Posterior vena cava (tissue), 2 donors: ENCODE data around the gene NCBP3. TPM values are rescaled to one million over a fixed set of nuclear protein-coding genes. Genes with fewer than 3 reads are reported as not detected.

Experiments
- DNase-seq: peaks from one replicate; pipeline ENCODE4 v3.0.0-alpha.2; 2020; ENCODE audit warnings: low spot score
- intact Hi-C, 2 donors: fragments of 100-400 bp; cut with DNase I; formaldehyde crosslinking; loops; one replicate each; pipeline versions ENCODE4 v1.14.1 to v1.14.2; 2022 to 2023
- long read RNA-seq, 2 donors: library from polyadenylated mRNA; unstranded; transcript quantifications; one replicate each; pipeline ENCODE4 v2.0.0, GENCODE V29; 2020 to 2021
- total RNA-seq, 2 donors: library from RNA; stranded (reverse); fragmentation: NEBNext Ultra II Directional; extraction: Animal tissue kit (Norgen Biotek cat#: 25700); gene quantifications; one replicate each; pipeline ENCODE4 v1.2.1, GENCODE V29; 2021
- donor health status: DM: yes; HTN: yes; CAD: no.
- donor health status: DM: yes; HTN: yes; CAD: no.

NCBP3 gene, protein sequence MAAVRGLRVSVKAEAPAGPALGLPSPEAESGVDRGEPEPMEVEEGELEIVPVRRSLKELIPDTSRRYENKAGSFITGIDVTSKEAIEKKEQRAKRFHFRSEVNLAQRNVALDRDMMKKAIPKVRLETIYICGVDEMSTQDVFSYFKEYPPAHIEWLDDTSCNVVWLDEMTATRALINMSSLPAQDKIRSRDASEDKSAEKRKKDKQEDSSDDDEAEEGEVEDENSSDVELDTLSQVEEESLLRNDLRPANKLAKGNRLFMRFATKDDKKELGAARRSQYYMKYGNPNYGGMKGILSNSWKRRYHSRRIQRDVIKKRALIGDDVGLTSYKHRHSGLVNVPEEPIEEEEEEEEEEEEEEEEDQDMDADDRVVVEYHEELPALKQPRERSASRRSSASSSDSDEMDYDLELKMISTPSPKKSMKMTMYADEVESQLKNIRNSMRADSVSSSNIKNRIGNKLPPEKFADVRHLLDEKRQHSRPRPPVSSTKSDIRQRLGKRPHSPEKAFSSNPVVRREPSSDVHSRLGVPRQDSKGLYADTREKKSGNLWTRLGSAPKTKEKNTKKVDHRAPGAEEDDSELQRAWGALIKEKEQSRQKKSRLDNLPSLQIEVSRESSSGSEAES
- total RNA-seq, result 10 to 100 TPM; 22.3 to 22.8 TPM
- long read RNA-seq, donor 1, full-length matches to known transcripts, result 3 of 6 reads
- long read RNA-seq, donor 1, partial matches to known transcripts, result 2 of 6 reads
- long read RNA-seq, donor 1, other reads (novel, unspliced or antisense), result 1 of 6 reads
- long read RNA-seq, donor 2, full-length matches to known transcripts, result 4 of 14 reads
- long read RNA-seq, donor 2, partial matches to known transcripts, result 6 of 14 reads
- long read RNA-seq, donor 2, other reads (novel, unspliced or antisense), result 4 of 14 reads

DNA sequence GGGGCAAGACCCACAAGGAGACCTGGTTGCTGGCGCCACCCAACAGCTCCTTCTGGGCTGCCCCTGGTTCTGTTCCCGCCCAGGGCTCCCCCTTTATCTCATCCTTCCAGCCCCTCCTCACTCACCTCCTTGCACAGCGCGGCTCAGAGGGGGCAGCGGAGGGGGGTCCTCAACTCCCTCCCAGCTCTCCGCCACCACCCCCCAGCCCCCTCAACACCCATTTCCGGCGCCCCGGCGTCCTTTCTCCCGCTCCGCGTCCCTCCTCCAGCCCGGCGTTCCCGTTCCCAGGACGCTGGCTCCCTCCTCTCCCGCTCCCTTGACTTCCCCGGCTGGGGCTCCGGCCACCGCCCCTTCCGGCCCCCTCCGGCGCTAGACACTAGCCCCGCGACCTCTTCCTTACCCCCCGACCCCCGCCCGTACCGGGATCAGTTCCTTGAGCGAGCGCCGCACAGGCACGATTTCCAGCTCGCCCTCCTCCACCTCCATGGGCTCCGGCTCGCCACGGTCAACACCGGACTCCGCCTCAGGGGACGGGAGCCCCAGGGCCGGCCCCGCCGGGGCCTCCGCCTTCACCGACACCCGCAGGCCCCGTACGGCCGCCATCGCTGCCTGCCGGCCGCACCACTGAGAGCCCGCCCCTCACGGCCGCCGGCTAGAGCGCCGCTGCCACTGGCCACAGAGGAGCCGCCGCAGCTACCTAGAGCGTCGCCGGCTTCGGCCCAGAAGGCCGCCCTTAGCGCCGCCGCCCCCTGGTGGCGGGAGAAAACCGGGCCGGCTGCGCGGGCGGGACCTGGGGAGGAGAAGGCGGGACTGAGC is at the start of gene NCBP3:
Gene NCBP3, minus strand, starts transcription at position 626 of the 816 bp plus-strand sequence. Its CDS starts 23 bp downstream, at position 603.
- peak; percentile 97 for DNase-seq
- intact Hi-C loops, result loop anchor here in 1 of 2 donors (10.0 kb wide), 1 partner anchor 111 kb away; no protein-coding TSS in a partner anchor

DNA sequence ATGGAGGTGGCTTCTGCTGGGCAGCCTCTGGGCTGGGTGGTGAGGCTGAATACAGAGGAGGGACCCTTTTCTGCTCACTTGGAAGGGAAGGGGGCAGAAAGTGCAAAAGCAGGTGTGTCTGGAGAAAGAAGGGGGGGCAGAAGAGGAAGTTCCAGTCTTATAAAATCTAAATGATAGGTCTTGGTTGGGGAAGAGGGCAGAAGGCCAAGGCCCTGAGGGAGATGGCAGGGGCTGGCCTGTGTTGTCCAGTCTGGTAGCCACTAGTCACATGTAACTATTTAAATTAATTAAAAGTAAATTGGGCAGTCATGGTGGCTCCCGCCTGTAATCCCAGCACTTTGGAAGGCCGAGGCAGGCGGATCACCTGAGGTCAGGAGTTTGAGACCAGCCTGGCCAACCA is 49.3 kb upstream of the NCBP3 start:
- DNase-seq, result no peak
- intact Hi-C loops, result no loop called here

DNA sequence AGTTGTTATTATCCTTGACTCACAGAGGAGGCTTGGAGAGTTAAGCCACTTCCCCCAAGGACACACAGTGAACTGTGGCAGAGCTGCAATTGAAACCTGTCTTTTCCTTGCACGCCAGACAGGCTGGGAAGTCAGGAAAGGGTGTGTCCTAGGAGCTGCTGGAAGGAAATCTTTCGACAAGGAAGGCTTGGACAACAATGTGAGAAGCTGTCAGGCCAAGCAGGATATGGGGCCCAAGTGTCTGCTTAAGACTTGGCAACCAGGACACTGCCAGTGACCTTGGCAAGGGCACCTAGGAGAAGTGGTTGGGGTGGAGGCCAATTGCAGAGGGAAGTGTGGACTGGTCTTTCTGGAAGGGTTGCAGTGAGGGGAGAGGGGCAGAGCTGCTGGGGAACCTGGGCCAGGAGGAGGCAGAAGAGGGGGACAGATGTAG is 48.9 kb upstream of the NCBP3 start:
- no peak for DNase-seq
- intact Hi-C loops, result no loop called here

DNA sequence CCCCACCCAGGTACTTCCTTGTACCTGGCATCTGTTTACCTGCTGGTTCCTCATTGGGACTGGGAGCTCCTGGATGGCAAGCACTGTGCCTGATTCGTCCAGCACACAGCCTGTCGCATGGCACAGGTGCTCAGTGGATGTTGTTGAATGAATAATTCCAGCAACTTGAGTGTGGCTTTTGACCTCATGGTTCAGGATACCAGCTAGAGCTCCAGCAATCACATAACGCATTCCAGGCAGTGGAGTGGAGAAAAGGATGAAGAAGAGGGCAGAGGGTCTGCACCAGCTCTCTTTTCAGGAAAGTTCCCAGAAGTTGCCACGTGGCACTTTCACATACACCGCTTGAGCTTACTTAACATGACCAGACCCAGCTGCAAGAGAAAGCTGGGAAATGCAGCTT is 48.1 kb upstream of the NCBP3 start:
- intact Hi-C loops, result no loop called here
- no peak for DNase-seq

DNA sequence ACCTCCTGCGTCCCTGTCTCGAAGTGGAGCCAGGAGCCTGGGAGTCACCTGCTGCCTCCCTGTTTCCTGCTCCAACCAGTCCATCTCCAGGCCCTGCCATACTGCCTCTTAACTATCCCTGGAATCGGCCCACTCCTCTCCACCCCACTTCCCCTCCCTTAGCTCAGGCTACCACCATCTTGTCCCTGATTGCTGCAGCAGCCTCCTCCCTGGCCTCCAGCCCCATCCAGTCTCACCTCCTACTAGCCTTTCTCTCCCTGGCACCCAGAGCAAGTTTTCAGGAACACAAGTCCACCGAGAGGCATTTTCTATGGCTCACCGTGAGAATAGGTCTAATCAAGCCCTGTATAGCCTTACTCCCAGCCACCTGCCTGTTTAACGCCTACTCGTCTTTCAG is 47.7 kb upstream of the NCBP3 start:
- intact Hi-C loops, result no loop called here

DNA sequence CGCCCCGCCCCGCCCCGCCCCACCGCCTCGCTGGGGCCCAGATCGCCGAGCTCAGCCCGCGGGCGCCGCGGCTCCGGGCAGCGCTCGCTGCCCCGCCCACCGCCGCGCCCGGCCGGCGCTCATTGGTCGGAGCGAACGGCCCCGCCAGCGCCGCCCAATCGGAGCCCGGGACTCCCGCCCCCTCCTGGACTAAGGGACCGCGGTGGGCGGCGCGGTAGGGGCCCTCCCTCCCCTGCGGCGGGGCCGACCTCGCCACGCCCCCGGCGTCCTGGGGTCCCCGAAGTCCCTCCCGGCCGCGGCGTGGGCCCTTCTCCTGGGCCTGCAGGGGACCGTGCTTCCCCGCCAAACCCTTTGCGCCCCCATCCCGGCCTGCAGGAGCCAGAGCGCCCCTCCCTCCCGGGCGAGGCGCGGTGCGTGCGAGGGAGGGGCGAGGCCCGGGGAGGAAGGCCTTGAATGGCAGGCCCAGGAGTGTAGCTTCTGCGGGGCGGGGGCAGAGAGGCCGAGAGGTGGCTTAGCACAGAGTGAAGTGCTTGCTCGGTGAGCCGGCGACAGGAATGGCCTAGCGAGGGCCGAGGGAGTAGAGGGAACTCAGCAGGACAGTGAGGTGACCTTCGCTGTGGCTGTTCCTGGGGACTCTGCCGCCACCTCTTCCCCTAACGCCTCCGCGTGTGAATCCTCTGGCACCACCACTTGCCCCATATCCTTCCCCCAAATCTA is 47.1 kb upstream of the NCBP3 start, which contains the start of gene CAMKK1:
Gene CAMKK1, minus strand, starts transcription at position 51 of the 717 bp plus-strand sequence. CDS start 7,366 bp downstream, outside the sequence.
- intact Hi-C loops, result no loop called here
- peak; percentile 97 for DNase-seq

More for the DNA sequence above, 47.7 kb upstream of the NCBP3 start:
- no peak for DNase-seq

DNA sequence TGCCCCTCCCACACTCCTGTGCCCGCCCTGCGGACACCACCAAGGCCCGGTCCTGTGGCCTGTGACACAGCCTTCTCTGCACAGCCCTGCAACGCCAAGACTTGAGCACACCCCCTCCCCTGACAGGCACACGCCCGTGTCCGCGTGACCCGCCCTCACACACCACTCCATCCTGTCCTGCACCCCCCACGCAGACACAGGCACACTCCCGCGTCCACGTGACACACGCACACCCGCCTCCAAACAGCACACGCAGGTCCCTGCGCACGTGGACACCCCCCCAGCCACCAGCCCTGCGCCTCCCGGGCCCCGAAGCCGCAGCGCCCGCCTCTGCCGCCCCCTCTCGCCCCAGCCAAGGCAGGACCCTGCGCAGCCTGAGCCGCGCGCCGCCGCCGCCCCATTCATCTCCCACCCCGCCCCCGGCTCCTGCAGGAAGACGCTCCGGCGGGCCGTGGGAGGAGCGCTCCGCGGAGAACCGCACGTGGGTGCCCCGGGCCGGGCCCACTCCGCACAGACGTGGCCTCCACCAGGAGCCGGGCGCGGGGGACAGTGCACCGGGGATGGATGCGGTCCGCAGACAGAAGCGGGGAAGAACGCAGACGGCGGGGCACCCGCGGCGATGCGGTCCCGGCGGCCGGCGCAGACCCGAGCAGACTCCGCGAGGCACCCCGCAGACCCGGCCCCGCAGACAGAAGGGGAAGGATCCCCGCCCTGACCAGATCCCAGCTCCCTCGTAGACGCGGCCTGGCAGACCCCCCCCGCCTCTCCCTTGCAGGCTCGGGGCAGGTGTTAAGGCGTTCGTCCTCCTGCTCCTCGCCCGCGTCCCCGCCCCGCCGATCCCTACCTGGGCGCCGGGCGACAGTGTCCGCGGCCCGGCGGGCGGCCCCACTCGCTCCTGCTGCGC is 46.3 kb upstream of the NCBP3 start:
- intact Hi-C loops, result no loop called here
- peak; percentile 95 for DNase-seq

DNA sequence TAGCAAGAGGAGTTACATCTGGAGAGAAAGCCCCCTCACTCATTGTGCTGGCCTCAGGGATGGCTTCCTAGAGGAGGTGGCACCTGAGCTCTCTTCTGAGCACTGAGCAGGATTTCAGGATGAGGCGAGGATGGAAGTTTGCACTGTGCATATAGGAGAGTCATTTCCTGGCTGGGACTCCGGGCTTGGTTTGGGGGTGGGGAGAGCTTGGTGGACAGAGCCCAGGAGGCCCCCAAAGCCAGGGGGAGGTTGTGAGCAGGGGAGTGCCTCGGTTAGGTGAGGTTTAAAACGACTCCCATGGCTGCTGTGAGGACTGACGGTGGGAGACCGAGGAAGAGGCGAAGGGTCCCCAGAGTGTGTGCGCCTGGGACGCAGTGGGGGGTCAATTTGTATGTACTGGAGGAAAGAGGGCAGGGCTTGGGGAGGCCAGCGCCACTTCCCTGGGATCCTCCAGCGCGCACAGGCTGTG is 45.6 kb upstream of the NCBP3 start:
- DNase-seq, result no peak
- intact Hi-C loops, result no loop called here

DNA sequence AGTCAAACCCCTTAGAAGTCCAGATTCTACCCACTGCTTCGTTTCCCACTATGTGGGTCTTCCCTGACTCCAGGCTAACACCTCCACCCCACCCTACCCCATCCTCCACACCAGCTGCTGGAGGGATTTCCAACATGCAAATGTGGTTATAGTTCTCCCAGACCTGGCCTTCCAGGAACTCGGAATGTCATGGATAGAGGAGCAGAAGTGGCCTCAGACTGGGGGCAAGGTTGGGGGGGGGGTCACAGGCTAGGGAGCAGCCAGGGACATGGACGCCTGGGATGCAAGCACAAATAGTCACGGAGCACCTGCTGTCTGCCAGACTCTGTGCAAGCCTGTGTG is 44.8 kb upstream of the NCBP3 start:
- intact Hi-C loops, result no loop called here

DNA sequence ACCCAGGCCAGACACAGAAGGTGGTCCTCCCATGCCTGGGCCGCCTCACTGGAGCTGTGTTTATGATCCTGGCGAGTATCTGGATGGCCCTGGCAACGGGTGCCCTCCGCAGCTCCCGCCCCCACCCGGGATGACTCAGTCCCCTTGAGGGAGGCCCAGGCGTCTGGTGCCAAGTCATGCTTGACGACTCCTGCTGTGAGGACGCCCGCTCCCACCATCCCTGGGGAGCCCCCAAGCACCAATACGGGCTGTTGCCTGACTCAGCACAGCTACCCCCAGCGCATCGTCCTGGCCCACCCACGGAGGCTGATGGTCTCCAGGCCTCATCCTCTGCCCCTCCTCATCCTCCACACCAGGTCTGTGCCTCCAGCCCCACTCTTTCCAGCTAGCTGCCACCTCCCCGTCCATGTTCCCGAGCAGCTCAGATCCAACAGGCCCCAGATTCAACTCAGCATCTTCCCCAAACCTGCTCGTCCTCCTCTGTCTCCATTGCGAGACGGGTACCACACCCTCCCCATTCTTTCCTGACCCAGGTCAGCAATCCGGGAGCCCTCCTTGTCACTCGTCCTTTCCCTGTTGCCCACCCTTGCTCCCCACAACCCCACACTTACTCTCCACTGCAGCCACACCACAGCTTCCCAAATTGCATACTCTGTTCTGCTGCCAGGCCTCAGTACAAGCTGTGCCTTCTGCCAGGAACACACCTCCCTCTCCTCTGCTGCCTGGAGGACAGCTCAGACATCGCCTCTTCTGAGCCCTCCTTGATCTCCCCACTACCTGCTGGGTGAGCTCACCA is 44.2 kb upstream of the NCBP3 start:
- peak; percentile 95 for DNase-seq
- intact Hi-C loops, result no loop called here

More for the DNA sequence above, 44.8 kb upstream of the NCBP3 start:
- DNase-seq, result no peak

DNA sequence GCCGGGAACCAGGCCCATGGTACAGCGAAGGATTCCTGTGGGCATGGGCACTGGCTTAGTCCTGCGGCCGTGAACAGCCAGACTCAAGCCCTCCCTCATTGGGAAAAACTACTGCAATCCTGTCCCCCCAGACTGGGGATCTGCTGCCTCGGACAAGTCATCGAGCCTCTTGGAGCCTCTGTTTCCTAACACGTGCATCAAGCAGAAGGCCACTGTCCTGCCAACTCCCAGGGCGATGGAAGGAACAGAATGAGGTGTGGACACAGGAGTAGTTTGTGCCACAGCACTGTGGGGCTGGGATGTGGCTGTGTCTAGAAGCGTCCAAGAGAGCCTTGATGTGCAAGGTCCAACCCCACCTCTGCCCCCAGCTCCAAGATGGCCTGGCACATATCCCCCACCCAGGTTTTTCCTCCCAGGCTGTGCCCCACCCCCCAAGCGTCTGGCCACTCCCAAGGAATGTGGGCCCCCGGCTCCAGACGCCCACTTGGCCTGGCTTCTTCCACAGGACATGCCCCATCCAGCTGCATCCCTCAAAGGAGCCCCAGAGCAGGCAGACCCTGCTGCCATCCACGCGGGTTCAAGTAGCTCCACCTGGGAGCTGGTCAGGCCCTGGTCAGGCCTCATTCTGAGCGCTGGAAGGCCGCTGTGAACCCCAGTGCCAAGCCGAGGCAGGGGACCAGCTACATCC is 43.4 kb upstream of the NCBP3 start:
- no peak for DNase-seq
- intact Hi-C loops, result no loop called here

DNA sequence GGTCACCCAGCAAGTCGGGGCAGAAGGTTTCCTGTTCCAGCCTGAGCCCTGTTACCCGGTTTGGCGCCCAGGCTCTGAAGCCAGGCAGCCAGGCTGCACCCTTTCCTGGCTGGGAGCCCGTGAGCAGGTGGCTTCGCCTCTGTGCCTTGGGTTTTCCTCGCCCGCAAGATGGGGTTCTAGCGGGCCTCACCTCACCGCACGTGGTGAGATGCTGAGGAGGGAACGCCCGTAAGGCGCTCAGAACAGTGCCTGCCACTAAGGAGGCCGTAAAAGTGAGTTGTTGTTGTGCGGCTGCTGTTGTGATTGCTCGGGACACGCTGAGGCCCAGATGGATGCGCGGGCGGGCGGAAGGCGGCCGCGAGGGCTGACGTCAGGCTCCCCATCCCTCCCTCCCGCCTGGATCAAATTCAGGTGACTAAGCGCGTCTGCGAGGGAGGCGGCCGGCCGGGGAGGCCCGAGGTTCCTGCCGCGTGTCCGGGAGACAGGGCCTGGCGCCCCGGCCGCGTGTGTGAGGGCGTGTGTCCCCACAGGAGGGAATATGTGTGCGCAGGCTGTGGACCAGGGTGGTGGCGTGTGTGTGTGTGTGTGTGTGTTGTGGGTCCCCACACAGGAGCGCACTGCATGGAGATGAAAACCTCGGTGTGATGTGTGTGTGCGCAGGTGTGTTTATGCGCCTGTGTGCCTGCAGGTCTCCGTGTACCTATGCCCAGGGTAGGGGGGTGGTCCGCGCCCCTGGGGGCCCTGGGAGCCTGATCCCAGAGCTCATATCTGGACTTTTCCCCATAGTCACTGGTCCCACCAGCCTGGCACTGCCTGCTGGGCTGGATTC is 42.5 kb upstream of the NCBP3 start:
- DNase-seq, result peak; percentile 94
- intact Hi-C loops, result no loop called here

DNA sequence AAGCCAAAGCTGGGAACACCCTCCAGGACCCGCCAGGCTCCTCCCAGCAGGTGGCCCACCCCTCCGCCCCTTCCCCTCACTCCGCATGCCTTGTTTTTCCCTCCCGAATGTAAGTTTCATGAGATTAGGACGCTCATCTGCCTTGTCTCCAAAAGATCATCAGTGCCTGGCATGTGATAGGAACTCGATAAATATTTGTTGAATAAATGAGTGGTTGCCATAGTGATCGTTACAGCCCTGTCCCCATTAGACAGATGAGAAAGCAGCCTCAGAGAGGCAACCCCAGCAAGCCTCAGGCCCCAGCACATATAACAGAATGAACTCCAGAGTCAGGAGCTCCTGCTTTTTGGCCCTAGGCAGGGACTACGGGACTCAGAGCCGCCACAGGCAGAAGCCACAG is 41.8 kb upstream of the NCBP3 start:
- DNase-seq, result no peak
- intact Hi-C loops, result no loop called here

DNA sequence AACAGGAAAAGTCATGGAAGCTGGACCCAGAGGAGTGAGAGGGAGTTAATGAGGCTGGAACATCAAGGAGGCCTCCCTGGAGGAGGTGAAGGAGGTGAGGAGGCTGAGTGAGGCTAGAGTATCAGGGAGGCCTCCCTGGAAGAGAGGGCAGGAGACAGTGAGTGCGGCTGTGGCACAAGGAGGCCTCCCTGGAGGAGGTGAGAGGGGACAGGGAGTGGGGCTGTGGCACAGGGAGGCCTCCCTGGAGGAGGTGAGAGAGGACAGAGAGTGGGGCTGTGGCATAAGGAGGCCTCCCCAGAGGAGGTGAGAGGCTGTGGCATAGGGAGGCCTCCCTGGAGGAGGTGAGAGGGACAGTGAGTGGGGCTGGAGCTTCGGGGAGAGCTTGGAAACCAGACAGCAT is 41.3 kb upstream of the NCBP3 start:
- DNase-seq, result no peak
- intact Hi-C loops, result no loop called here

DNA sequence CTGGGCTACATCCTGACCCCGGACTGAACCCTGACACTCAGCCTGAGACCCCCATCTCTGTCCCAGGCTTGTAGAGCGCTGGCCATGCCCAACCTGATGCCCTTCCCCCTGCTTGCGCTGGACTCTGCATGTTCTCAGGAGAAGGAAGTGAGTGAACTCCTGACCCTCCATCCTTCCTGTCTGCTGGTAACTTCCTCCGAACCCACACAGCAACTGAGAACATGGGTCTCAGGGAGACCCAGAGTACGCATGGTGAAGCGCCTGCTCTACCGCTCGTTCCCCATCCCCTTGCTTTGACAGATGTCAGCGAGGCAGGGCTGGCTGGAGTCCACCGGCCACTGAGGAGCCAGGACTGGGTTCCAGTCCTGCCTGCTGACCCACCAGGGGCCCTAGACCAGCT is 40.7 kb upstream of the NCBP3 start:
- no peak for DNase-seq
- intact Hi-C loops, result no loop called here
